SK-N-SH treated with all-trans-retinoic acid at 6 μM for 48 hours (cell line): ENCODE data around the gene POLR1E.

ENCODE experiments used
- ATAC-seq: fragments of 200-7000 bp; cut with Tn5 transposase; 3 replicates; pipeline ENCODE4 v1.9.1; 2020; ENCODE audit warnings: mild to moderate bottlenecking, moderate library complexity
- ARNTL ChIP-seq: fragments of 450-650 bp; formaldehyde crosslinking; IDR thresholded peaks from 2 replicates; pipeline ENCODE4 v1.5.0; 2020; ENCODE audit warnings: low read depth, mild to moderate bottlenecking, moderate library complexity, borderline replicate concordance
- BACH2 ChIP-seq: fragments of 250-450 bp; sonication (Bioruptor Pico); IDR thresholded peaks from 2 replicates; pipeline ENCODE4 v1.9.0; 2021; ENCODE audit warnings: mild to moderate bottlenecking, borderline replicate concordance
- CREB5 ChIP-seq: fragments of 250-450 bp; sonication (Bioruptor Pico); IDR thresholded peaks from 2 replicates; pipeline ENCODE4 v1.5.1; 2020; ENCODE audit warnings: low read depth, mild to moderate bottlenecking, moderate library complexity
- CSRNP3 ChIP-seq: fragments of 250-450 bp; sonication (Bioruptor Pico); IDR thresholded peaks from 2 replicates; pipeline ENCODE4 v1.5.1; 2021; ENCODE audit warnings: mild to moderate bottlenecking, moderate library complexity
- ESRRG ChIP-seq: fragments of 250-450 bp; sonication (Bioruptor Pico); IDR thresholded peaks from 2 replicates; pipeline ENCODE4 v1.6.1; 2021; ENCODE audit warnings: mild to moderate bottlenecking
- ISL1 ChIP-seq: fragments of 250-450 bp; sonication (Bioruptor Pico); IDR thresholded peaks from 2 replicates; pipeline ENCODE4 v2.1.2; 2022; ENCODE audit warnings: mild to moderate bottlenecking, moderate library complexity
- OSR1 ChIP-seq: fragments of 250-450 bp; sonication (Bioruptor Pico); IDR thresholded peaks from 2 replicates; pipeline ENCODE4 v1.8.0; 2022; ENCODE audit warnings: moderate library complexity, mild to moderate bottlenecking, inconsistent platforms
- PATZ1 ChIP-seq: fragments of 250-450 bp; sonication (Bioruptor Pico); IDR thresholded peaks from 2 replicates; pipeline ENCODE4 v1.8.0; 2020; ENCODE audit warnings: mild to moderate bottlenecking, moderate library complexity, borderline replicate concordance
- POU6F1 ChIP-seq: fragments of 250-450 bp; sonication (Bioruptor Pico); IDR thresholded peaks from 2 replicates; pipeline ENCODE4 v1.8.0; 2021; ENCODE audit warnings: low read depth, mild to moderate bottlenecking, moderate library complexity, borderline replicate concordance
- PPARA ChIP-seq: fragments of 250-450 bp; sonication (Bioruptor Pico); IDR thresholded peaks from 2 replicates; pipeline ENCODE4 v1.5.0; 2020; ENCODE audit warnings: mild to moderate bottlenecking, borderline replicate concordance
- RARB ChIP-seq: fragments of 250-450 bp; sonication (Bioruptor Pico); IDR thresholded peaks from 2 replicates; pipeline ENCODE4 v1.8.0; 2021; ENCODE audit warnings: mild to moderate bottlenecking, moderate library complexity
- SNAI2 ChIP-seq: fragments of 250-450 bp; sonication (Bioruptor Pico); IDR thresholded peaks from 2 replicates; pipeline ENCODE4 v1.5.0; 2020; ENCODE audit warnings: mild to moderate bottlenecking, moderate library complexity
- TOX ChIP-seq: fragments of 250-450 bp; sonication (Bioruptor Pico); IDR thresholded peaks from 2 replicates; pipeline ENCODE4 v1.8.0; 2021; ENCODE audit warnings: mild to moderate bottlenecking, moderate library complexity, borderline replicate concordance
- TSHZ2 ChIP-seq: fragments of 250-450 bp; sonication (Bioruptor Pico); IDR thresholded peaks from 2 replicates; pipeline ENCODE4 v1.5.0; 2020; ENCODE audit warnings: mild to moderate bottlenecking, moderate library complexity
- ZC3H10 ChIP-seq: fragments of 250-450 bp; sonication (Bioruptor Pico); IDR thresholded peaks from 2 replicates; pipeline ENCODE4 v1.5.1; 2021; ENCODE audit warnings: mild to moderate bottlenecking, moderate library complexity
- ZFP3 ChIP-seq: fragments of 250-450 bp; sonication (Bioruptor Pico); IDR thresholded peaks from 2 replicates; pipeline ENCODE4 v1.5.0; 2020; ENCODE audit warnings: mild to moderate bottlenecking, moderate library complexity
- ZFP30 ChIP-seq: fragments of 450-650 bp; formaldehyde crosslinking; IDR thresholded peaks from 2 replicates; pipeline ENCODE4 v1.5.0; 2022; ENCODE audit warnings: mild to moderate bottlenecking, moderate library complexity
- ZNF565 ChIP-seq: fragments of 450-650 bp; formaldehyde crosslinking; conservative IDR thresholded peaks from 2 replicates; pipeline ENCODE4 v1.5.0; 2020; ENCODE audit warnings: low read depth, mild to moderate bottlenecking, moderate library complexity
- ZNF70 ChIP-seq: fragments of 450-650 bp; formaldehyde crosslinking; IDR thresholded peaks from 2 replicates; pipeline ENCODE4 v1.5.0; 2020; ENCODE audit warnings: mild to moderate bottlenecking, moderate library complexity
- ZNF8 ChIP-seq: fragments of 450-650 bp; formaldehyde crosslinking; IDR thresholded peaks from 2 replicates; pipeline ENCODE4 v1.5.0; 2020; ENCODE audit warnings: mild to moderate bottlenecking, moderate library complexity

POLR1E gene

GRCh38 chr9:37485389-37486255 lies at the start of gene POLR1E:
POLR1E (plus strand) TSS chr9:37485948; CDS start chr9:37486048, 100 bp downstream.
- peak; percentile 94 for ATAC-seq

GRCh38 chr9:37436540-37436939 lies 49.2 kb upstream of the POLR1E start:
- no peak for ATAC-seq

More at GRCh38 chr9:37485389-37486255, at the start of gene POLR1E:
- no peak for TF ChIP-seq TOX (CRISPR knock-in tag)
- TF ChIP-seq CSRNP3: no peak
- no peak for TF ChIP-seq ISL1 (CRISPR knock-in tag)
- no peak for TF ChIP-seq ZNF8 (CRISPR knock-in tag)
- TF ChIP-seq SNAI2 (CRISPR knock-in tag): no peak
- no peak for TF ChIP-seq ZC3H10 (CRISPR knock-in tag)
- TF ChIP-seq RARB (CRISPR knock-in tag): no peak
- no peak for TF ChIP-seq PPARA (CRISPR knock-in tag)
- no peak for TF ChIP-seq POU6F1 (CRISPR knock-in tag)
- no peak for TF ChIP-seq ESRRG (CRISPR knock-in tag)
- TF ChIP-seq ZFP3 (CRISPR knock-in tag): no peak
- TF ChIP-seq OSR1 (CRISPR knock-in tag): no peak

More at GRCh38 chr9:37436540-37436939, 49.2 kb upstream of the POLR1E start:
- TF ChIP-seq SNAI2 (CRISPR knock-in tag) (no peak), PATZ1 (CRISPR knock-in tag) (no peak), BACH2 (CRISPR knock-in tag) (no peak), ISL1 (CRISPR knock-in tag) (no peak), ZFP30 (CRISPR knock-in tag) (no peak), ESRRG (CRISPR knock-in tag) (no peak), ZNF70 (no peak), TSHZ2 (no peak), ARNTL (CRISPR knock-in tag) (no peak), CSRNP3 (no peak), POU6F1 (CRISPR knock-in tag) (no peak), TOX (CRISPR knock-in tag) (no peak), ZNF565 (CRISPR knock-in tag) (no peak), PPARA (CRISPR knock-in tag) (no peak), ZNF8 (CRISPR knock-in tag) (no peak), CREB5 (CRISPR knock-in tag) (no peak)
